ENCODE measurements around the gene TCEAL5.
"Not testable (repeated sequence)": the region's sequence is repeated elsewhere in the genome, so short reads cannot be mapped to it uniquely, and the experiment has no call there.

- TF ChIP-seq CTCF, POLR2A (IDR thresholded peaks at IDR 0.05): not testable (repeated sequence)
These were observed 40.9 kb downstream of the TCEAL5 start for GRCh38 chrX:103235608-103236007.
